ENCODE measurements around the gene FUBP1. TPM values are rescaled to one million over a fixed set of nuclear protein-coding genes. Genes with fewer than 3 reads are reported as not detected.

The FUBP1 gene
- total RNA-seq, 1 experiment from 2014 or later: 169 TPM

DNA sequence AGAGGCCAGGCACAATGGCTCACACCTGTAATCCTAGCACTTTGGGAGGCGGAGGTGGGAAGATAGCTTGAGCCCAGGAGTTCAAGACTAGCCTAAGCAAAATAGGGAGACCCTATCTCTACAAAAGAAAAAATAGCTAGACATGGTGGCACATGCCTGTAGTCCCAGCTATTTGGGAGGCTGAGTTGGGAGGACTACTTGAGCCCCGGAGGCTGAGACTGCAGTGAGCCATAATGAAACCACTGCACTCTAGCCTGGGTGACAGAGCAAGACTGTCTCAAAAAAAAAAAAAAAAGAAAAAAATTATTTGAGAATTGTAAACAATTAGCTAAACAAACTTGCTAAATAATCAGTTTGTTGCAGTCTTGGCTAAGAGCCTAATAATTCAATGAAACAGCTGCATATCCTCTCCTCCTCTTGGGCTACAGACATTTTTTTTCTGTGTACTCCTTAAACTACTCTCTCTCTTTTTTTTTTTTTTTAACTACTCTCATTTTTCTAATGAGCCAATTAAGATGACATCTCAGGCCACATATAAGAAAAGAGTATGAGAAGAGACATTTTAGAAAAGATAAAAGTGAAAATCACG lies 15.3 kb upstream of the FUBP1 start:
- POLR2A ChIA-PET: interaction anchor here (1.2 to 2.1 kb wide), 3 partner anchors 10 to 15 kb away, joined by 5 to 17 read pairs (median 6); partner anchors contain the start of genes DNAJB4 and FUBP1
- Mint-ChIP-seq H3K27ac (ENCODE audit: low read depth, unreplicated experiment) (no peak overlapping the region), H3K9me3 (ENCODE audit: unreplicated experiment) (no peaks in the 10 kb centered on the region), H3K27me3 (ENCODE audit: insufficient read depth, unreplicated experiment) (no peaks in the 10 kb centered on the region), H3K36me3 (ENCODE audit: insufficient read depth, unreplicated experiment) (peaks cover 43% of the 10 kb centered on the region), H3K4me1 (ENCODE audit: insufficient read depth, unreplicated experiment) (peaks cover 18% of the 10 kb centered on the region), H3K4me3 (ENCODE audit: unreplicated experiment) (no peak overlapping the region)
- DNase-seq (ENCODE audit: unreplicated experiment): no peak
- TF ChIP-seq, protein P1, sequence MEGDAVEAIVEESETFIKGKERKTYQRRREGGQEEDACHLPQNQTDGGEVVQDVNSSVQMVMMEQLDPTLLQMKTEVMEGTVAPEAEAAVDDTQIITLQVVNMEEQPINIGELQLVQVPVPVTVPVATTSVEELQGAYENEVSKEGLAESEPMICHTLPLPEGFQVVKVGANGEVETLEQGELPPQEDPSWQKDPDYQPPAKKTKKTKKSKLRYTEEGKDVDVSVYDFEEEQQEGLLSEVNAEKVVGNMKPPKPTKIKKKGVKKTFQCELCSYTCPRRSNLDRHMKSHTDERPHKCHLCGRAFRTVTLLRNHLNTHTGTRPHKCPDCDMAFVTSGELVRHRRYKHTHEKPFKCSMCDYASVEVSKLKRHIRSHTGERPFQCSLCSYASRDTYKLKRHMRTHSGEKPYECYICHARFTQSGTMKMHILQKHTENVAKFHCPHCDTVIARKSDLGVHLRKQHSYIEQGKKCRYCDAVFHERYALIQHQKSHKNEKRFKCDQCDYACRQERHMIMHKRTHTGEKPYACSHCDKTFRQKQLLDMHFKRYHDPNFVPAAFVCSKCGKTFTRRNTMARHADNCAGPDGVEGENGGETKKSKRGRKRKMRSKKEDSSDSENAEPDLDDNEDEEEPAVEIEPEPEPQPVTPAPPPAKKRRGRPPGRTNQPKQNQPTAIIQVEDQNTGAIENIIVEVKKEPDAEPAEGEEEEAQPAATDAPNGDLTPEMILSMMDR (IDR thresholded peaks at IDR 0.05; ENCODE audit: unreplicated experiment): no peak
- BruUV-seq (replicated peaks): no TSS peak
- CTCF ChIA-PET: interaction anchor here (0.6 to 1.5 kb wide), 4 partner anchors 11 to 1352 kb away, joined by 3 to 6 read pairs (median 4); partner anchors contain the start of gene DNAJB4
- intact Hi-C loops (cut with micrococcal nuclease): no loop called here

- TF ChIP-seq, protein P1 (IDR thresholded peaks at IDR 0.05; ENCODE audit: unreplicated experiment): no peak
- intact Hi-C loops (cut with micrococcal nuclease): no loop called here
- peaks cover 26% of the 10 kb centered on the region for H3K4me1 Mint-ChIP-seq (ENCODE audit: insufficient read depth, unreplicated experiment)
- H3K36me3 Mint-ChIP-seq (ENCODE audit: insufficient read depth, unreplicated experiment): peaks cover 38% of the 10 kb centered on the region
- POLR2A ChIA-PET: interaction anchor here (0.6 to 5.5 kb wide), 5 partner anchors 12 to 140 kb away, joined by 3 to 52 read pairs (median 7); partner anchors contain the start of genes DNAJB4 and FUBP1
- peak overlapping the region; percentile 70 for H3K27ac Mint-ChIP-seq (ENCODE audit: low read depth, unreplicated experiment)
- CTCF ChIA-PET: interaction anchor here (0.6 kb wide), 1 partner anchor 302 kb away, joined by 3 read pairs; no protein-coding TSS in a partner anchor
- H3K9me3 Mint-ChIP-seq (ENCODE audit: unreplicated experiment): no peaks in the 10 kb centered on the region
- DNase-seq (ENCODE audit: unreplicated experiment): no peak
- no TSS peak for BruUV-seq (replicated peaks)
- H3K4me3 Mint-ChIP-seq (ENCODE audit: unreplicated experiment): no peak overlapping the region
- no peaks in the 10 kb centered on the region for H3K27me3 Mint-ChIP-seq (ENCODE audit: insufficient read depth, unreplicated experiment)
Observed at GRCh38 chr1:77991638-77992037, 12.8 kb upstream of the FUBP1 start.

GRCh38 chr1:77990629-77991204 lies 11.8 kb upstream of the FUBP1 start:
- intact Hi-C loops (cut with micrococcal nuclease): no loop called here
- ChIA-PET CTCF (interaction anchor here (0.6 to 1.3 kb wide), 3 partner anchors 11 to 15 kb away, joined by 4 to 6 read pairs (median 5); no protein-coding TSS in a partner anchor), POLR2A (interaction anchor here (0.7 to 5.5 kb wide), 5 partner anchors 11 to 141 kb away, joined by 3 to 52 read pairs (median 7); partner anchors contain the start of genes DNAJB4 and FUBP1)
- TF ChIP-seq, protein P1 (IDR thresholded peaks at IDR 0.05; ENCODE audit: unreplicated experiment): no peak
- Mint-ChIP-seq H3K4me1 (ENCODE audit: insufficient read depth, unreplicated experiment) (peaks cover 31% of the 10 kb centered on the region), H3K27ac (ENCODE audit: low read depth, unreplicated experiment) (peak overlapping the region; percentile 10), H3K4me3 (ENCODE audit: unreplicated experiment) (no peak overlapping the region), H3K27me3 (ENCODE audit: insufficient read depth, unreplicated experiment) (no peaks in the 10 kb centered on the region), H3K9me3 (ENCODE audit: unreplicated experiment) (no peaks in the 10 kb centered on the region), H3K36me3 (ENCODE audit: insufficient read depth, unreplicated experiment) (peaks cover 35% of the 10 kb centered on the region)
- no peak for DNase-seq (ENCODE audit: unreplicated experiment)
- BruUV-seq (replicated peaks): no TSS peak

GRCh38 chr1:77989744-77990143 lies 10.9 kb upstream of the FUBP1 start:
- H3K27me3 Mint-ChIP-seq (ENCODE audit: insufficient read depth, unreplicated experiment): no peaks in the 10 kb centered on the region
- H3K4me1 Mint-ChIP-seq (ENCODE audit: insufficient read depth, unreplicated experiment): peaks cover 34% of the 10 kb centered on the region
- intact Hi-C loops (cut with micrococcal nuclease): no loop called here
- no TSS peak for BruUV-seq (replicated peaks)
- H3K4me3 Mint-ChIP-seq (ENCODE audit: unreplicated experiment): no peak overlapping the region
- no peak overlapping the region for H3K27ac Mint-ChIP-seq (ENCODE audit: low read depth, unreplicated experiment)
- TF ChIP-seq, protein P1 (IDR thresholded peaks at IDR 0.05; ENCODE audit: unreplicated experiment): no peak
- POLR2A ChIA-PET: interaction anchor here (0.6 to 5.5 kb wide), 6 partner anchors 9 to 124 kb away, joined by 3 to 52 read pairs (median 8); partner anchors contain the start of genes DNAJB4 and FUBP1
- DNase-seq (ENCODE audit: unreplicated experiment): no peak
- no peaks in the 10 kb centered on the region for H3K9me3 Mint-ChIP-seq (ENCODE audit: unreplicated experiment)
- H3K36me3 Mint-ChIP-seq (ENCODE audit: insufficient read depth, unreplicated experiment): peaks cover 38% of the 10 kb centered on the region
- CTCF ChIA-PET: interaction anchor here (0.8 to 1.3 kb wide), 3 partner anchors 12 to 121 kb away, joined by 3 to 6 read pairs (median 5); no protein-coding TSS in a partner anchor
